ENCODE measurements around the gene MAP2K2. TPM values are rescaled to one million over a fixed set of nuclear protein-coding genes. Genes with fewer than 3 reads are reported as not detected.

The MAP2K2 gene
- total and polyA plus RNA-seq, 11 donors = 95.3 to 204 (median 118) TPM

- DNase-seq = no peak
- Histone ChIP-seq H3K27me3 (peaks cover 0 to 41% (median 6%) of the 10 kb centered on the region in 9 donors), H3K36me3 (no peaks in the 10 kb centered on the region), H3K9me3 (no peaks in the 10 kb centered on the region), H3K27ac (no peak overlapping the region), H3K4me3 (no peak overlapping the region), H3K4me1 (no peaks in the 10 kb centered on the region)
- no peak for ATAC-seq
- intact Hi-C loops (cut with DNase I) = no loop called here
- 70 to 79% (median 72%) methylated on average over 15 to 21 of the region's 21 CpGs for WGBS, 4 donors
- TF ChIP-seq CTCF (IDR thresholded peaks at IDR 0.05) = no peak
- no peak for TF ChIP-seq POLR2A (IDR thresholded peaks at IDR 0.05)
These were observed 30.8 kb upstream of the MAP2K2 start for GRCh38 chr19:4154571-4155312.

- DNase-seq = no peak
These were observed 28.5 kb upstream of the MAP2K2 start for GRCh38 chr19:4152241-4152998.

GRCh38 chr19:4151623-4152022 is 27.7 kb upstream of the MAP2K2 start:
- no peak overlapping the region for H3K27ac ChIP-seq
- no peak for ATAC-seq
- H3K9me3 ChIP-seq = no peaks in the 10 kb centered on the region
- no peaks in the 10 kb centered on the region for H3K4me1 ChIP-seq
- no peak for DNase-seq
- no peaks in the 10 kb centered on the region for H3K36me3 ChIP-seq
- no peak overlapping the region for H3K4me3 ChIP-seq
- 67 to 74% (median 72%) methylated on average over 6 of the region's 6 CpGs for WGBS, 4 donors
- TF ChIP-seq POLR2A (IDR thresholded peaks at IDR 0.05) = no peak
- intact Hi-C loops (cut with DNase I) = no loop called here
- H3K27me3 ChIP-seq = peaks cover 0 to 44% (median 6%) of the 10 kb centered on the region in 9 donors

More at GRCh38 chr19:4152241-4152998, 28.5 kb upstream of the MAP2K2 start:
- Histone ChIP-seq H3K4me1 (no peaks in the 10 kb centered on the region), H3K9me3 (no peaks in the 10 kb centered on the region), H3K4me3 (no peak overlapping the region), H3K36me3 (no peaks in the 10 kb centered on the region), H3K27me3 (peaks cover 0 to 48% (median 6%) of the 10 kb centered on the region in 9 donors), H3K27ac (no peak overlapping the region)
- no peak for ATAC-seq
- TF ChIP-seq POLR2A (IDR thresholded peaks at IDR 0.05) (no peak), CTCF (IDR thresholded peaks at IDR 0.05) (no peak)
- 80 to 87% (median 83%) methylated on average over 10 of the region's 10 CpGs for WGBS, 4 donors
- intact Hi-C loops (cut with DNase I) = no loop called here

GRCh38 chr19:4149518-4150288 is 25.8 kb upstream of the MAP2K2 start:
- H3K4me3 ChIP-seq = no peak overlapping the region
- no peak for TF ChIP-seq POLR2A (IDR thresholded peaks at IDR 0.05)
- no peak for TF ChIP-seq CTCF (IDR thresholded peaks at IDR 0.05)
- no peaks in the 10 kb centered on the region for H3K9me3 ChIP-seq
- H3K27me3 ChIP-seq = peaks cover 0 to 47% (median 6%) of the 10 kb centered on the region in 9 donors
- H3K4me1 ChIP-seq = peaks cover 0 to 8% (median 0%) of the 10 kb centered on the region in 12 donors
- intact Hi-C loops (cut with DNase I) = loop anchor here in 1 of 10 donors (10.0 kb wide), 1 partner anchor 55 kb away; no protein-coding TSS in a partner anchor
- WGBS, 4 donors = 49 to 57% (median 51%) methylated on average over 16 to 17 of the region's 17 CpGs
- ATAC-seq (no peak), DNase-seq (no peak)
- no peaks in the 10 kb centered on the region for H3K36me3 ChIP-seq
- H3K27ac ChIP-seq = no peak overlapping the region
